Liver (tissue), 9 donors: ENCODE measurements around the gene TTC39C. TPM values are rescaled to one million over a fixed set of nuclear protein-coding genes. Genes with fewer than 3 reads are reported as not detected.

ENCODE experiments used
- DNase-seq: peaks from one replicate; pipeline ENCODE4 v3.0.0-alpha.2; 2017; ENCODE audit warnings: low spot score
- H3K27ac ChIP-seq, 2 donors: one replicate each; pipeline ENCODE4 v1.7.0; 2013; ENCODE audit warnings: inconsistent platforms in 2 of 2, low read length in 2 of 2, control low read depth in 1 of 2, low read depth in 1 of 2, mild to moderate bottlenecking in 1 of 2
- H3K27me3 ChIP-seq, 4 donors: one replicate each; pipeline versions ENCODE4 v1.6.1 to v1.7.0; 2013; ENCODE audit warnings: low read length in 3 of 4, inconsistent platforms in 1 of 4, mild to moderate bottlenecking in 1 of 4, moderate library complexity in 1 of 4; ENCODE audit not compliant: control insufficient read depth in 4 of 4, insufficient read depth in 4 of 4
- H3K36me3 ChIP-seq, 4 donors: one replicate each; pipeline versions ENCODE4 v1.6.1 to v1.7.0; 2013; ENCODE audit warnings: low read length in 3 of 4, mild to moderate bottlenecking in 3 of 4, low read depth in 1 of 4, moderate library complexity in 1 of 4; ENCODE audit not compliant: control insufficient read depth in 4 of 4, insufficient read depth in 3 of 4
- H3K4me1 ChIP-seq, 4 donors: one replicate each; pipeline versions ENCODE4 v1.6.1 to v1.7.0; 2013; ENCODE audit warnings: low read length in 3 of 4, mild to moderate bottlenecking in 3 of 4, moderate library complexity in 1 of 4; ENCODE audit not compliant: control insufficient read depth in 4 of 4, insufficient read depth in 4 of 4
- H3K4me3 ChIP-seq, 3 donors: one replicate each; pipeline versions ENCODE4 v1.6.1 to v1.7.0; 2013; ENCODE audit warnings: low read length in 3 of 3, control low read depth in 1 of 3, low read depth in 1 of 3, mild to moderate bottlenecking in 1 of 3
- H3K9ac ChIP-seq, 2 donors: one replicate each; pipeline ENCODE4 v1.7.0; 2013; ENCODE audit warnings: low read length in 2 of 2, mild to moderate bottlenecking in 2 of 2, moderate library complexity in 2 of 2, control low read depth in 1 of 2, low read depth in 1 of 2
- H3K9me3 ChIP-seq, 4 donors: one replicate each; pipeline versions ENCODE4 v1.6.1 to v1.7.0; 2013; ENCODE audit warnings: low read length in 3 of 4; ENCODE audit not compliant: control insufficient read depth in 4 of 4
- ATF3 ChIP-seq: IDR thresholded peaks from 2 replicates; pipeline ENCODE4 v1.6.1; 2016; ENCODE audit warnings: antibody characterized with exemption
- CTCF ChIP-seq: fragments of 150-350 bp; IDR thresholded peaks from 2 replicates; pipeline ENCODE4 v1.5.1; 2017; ENCODE audit warnings: improper control_type of control experiment, low read depth, low read length; ENCODE audit not compliant: missing input control
- EGR1 ChIP-seq, 2 donors: IDR thresholded peaks; 2 replicates each; pipeline ENCODE4 v1.6.1; 2016 to 2018; ENCODE audit warnings: antibody characterized with exemption in 2 of 2, low read depth in 2 of 2
- FOXA1 ChIP-seq: IDR thresholded peaks from 2 replicates; pipeline ENCODE4 v1.6.1; 2016; ENCODE audit warnings: antibody characterized with exemption
- FOXA2 ChIP-seq: IDR thresholded peaks from 2 replicates; pipeline ENCODE4 v1.6.1; 2016; ENCODE audit warnings: antibody characterized with exemption
- GABPA ChIP-seq, 2 donors: IDR thresholded peaks in 1 of 2; conservative IDR thresholded peaks in 1 of 2; 2 replicates each; pipeline ENCODE4 v1.6.1; 2016; ENCODE audit warnings: antibody characterized with exemption in 2 of 2, mild to moderate bottlenecking in 1 of 2, moderate library complexity in 1 of 2
- HNF4A ChIP-seq, 2 donors: conservative IDR thresholded peaks; 2 replicates each; pipeline ENCODE4 v1.6.1; 2016; ENCODE audit warnings: antibody characterized with exemption in 2 of 2, mild to moderate bottlenecking in 2 of 2
- HNF4G ChIP-seq: IDR thresholded peaks from 2 replicates; pipeline ENCODE4 v1.6.1; 2016; ENCODE audit warnings: antibody characterized with exemption
- JUND ChIP-seq, 2 donors: IDR thresholded peaks; 2 replicates each; pipeline ENCODE4 v1.6.1; 2016; ENCODE audit warnings: antibody characterized with exemption in 2 of 2
- MAX ChIP-seq: IDR thresholded peaks from 2 replicates; pipeline ENCODE4 v1.6.1; 2016; ENCODE audit warnings: antibody characterized with exemption
- NR2F2 ChIP-seq: IDR thresholded peaks from 2 replicates; pipeline ENCODE4 v1.6.1; 2016; ENCODE audit warnings: antibody characterized with exemption
- RAD21 ChIP-seq, 2 donors: IDR thresholded peaks; 2 replicates each; pipeline ENCODE4 v1.6.1; 2016; ENCODE audit warnings: antibody characterized with exemption in 2 of 2, mild to moderate bottlenecking in 2 of 2
- REST ChIP-seq: IDR thresholded peaks from 2 replicates; pipeline ENCODE4 v1.6.1; 2016; ENCODE audit warnings: antibody characterized with exemption, mild to moderate bottlenecking
- RXRA ChIP-seq, 2 donors: IDR thresholded peaks; 2 replicates each; pipeline ENCODE4 v1.6.1; 2017 to 2018; ENCODE audit warnings: antibody characterized with exemption in 2 of 2, mild to moderate bottlenecking in 1 of 2
- SP1 ChIP-seq: IDR thresholded peaks from 2 replicates; pipeline ENCODE4 v1.6.1; 2018; ENCODE audit warnings: antibody characterized with exemption, mild to moderate bottlenecking
- TAF1 ChIP-seq: conservative IDR thresholded peaks from 2 replicates; pipeline ENCODE4 v1.6.1; 2016; ENCODE audit warnings: antibody characterized with exemption, mild to moderate bottlenecking
- YY1 ChIP-seq: IDR thresholded peaks from 2 replicates; pipeline ENCODE4 v1.6.1; 2016; ENCODE audit warnings: antibody characterized with exemption, mild to moderate bottlenecking
- WGBS: extraction: QIAGEN DNeasy Blood & Tissue Kit; methylation state at CpG from one replicate; pipeline ENCODE4 v1.1.7; 2013; 5-methylcytosine and 5-hydroxymethylcytosine counted together
- polyA plus RNA-seq, 2 donors: library from polyadenylated mRNA; stranded (reverse) in 1 of 2; unstranded in 1 of 2; fragments of 200-250 nt in 1 of 2; fragments of >200 nt in 1 of 2; fragmentation: Nextera tagmentation in 1 of 2; extraction: Ambion mirVana in 1 of 2; gene quantifications; one replicate each; pipeline versions ENCODE4 v1.2.1 to v1.2.3, GENCODE V29; 2013 to 2015
- total RNA-seq, 2 donors: library from RNA; depleted of rRNA; stranded (reverse); fragments of >200 nt; gene quantifications; one replicate each; pipeline ENCODE4 v1.2.3, GENCODE V29; 2014
- donor health status: healthy.
- donor health status: healthy.
- donor health status: healthy.
- donor health status: healthy.
- donor health status: healthy.

The TTC39C gene
- total and polyA plus RNA-seq, 4 donors = 22.8 to 55.1 (median 38.6) TPM

GRCh38 chr18:24104486-24104885 lies 89.9 kb downstream of the TTC39C start:
- WGBS = 89% methylated on average over 4 of the region's 4 CpGs
- Histone ChIP-seq H3K27ac (no peak overlapping the region), H3K36me3 (peaks cover 0 to 2% (median 0%) of the 10 kb centered on the region in 4 donors), H3K4me1 (peaks cover 0 to 3% (median 0%) of the 10 kb centered on the region in 4 donors), H3K9ac (no peak overlapping the region), H3K9me3 (no peaks in the 10 kb centered on the region), H3K27me3 (no peaks in the 10 kb centered on the region), H3K4me3 (no peak overlapping the region)
- TF ChIP-seq MAX (no peak), YY1 (no peak), ATF3 (no peak), SP1 (no peak), CTCF (no peak), FOXA2 (no peak), HNF4A (conservative IDR thresholded peaks at IDR 0.05) (no peak), HNF4G (no peak), RXRA (IDR thresholded peaks at IDR 0.05) (no peak), TAF1 (no peak), REST (no peak), FOXA1 (no peak)
- DNase-seq = no peak

- Histone ChIP-seq H3K4me3 (no peak overlapping the region), H3K27ac (no peak overlapping the region), H3K4me1 (peaks cover 2 to 12% (median 6%) of the 10 kb centered on the region in 4 donors), H3K9ac (no peak overlapping the region), H3K36me3 (no peaks in the 10 kb centered on the region), H3K27me3 (no peaks in the 10 kb centered on the region), H3K9me3 (no peaks in the 10 kb centered on the region)
- 51% methylated on average over 1 of the region's 1 CpG for WGBS
- no peak for TF ChIP-seq ATF3
- TF ChIP-seq GABPA (IDR thresholded peaks at IDR 0.05 in 1 of 2, conservative IDR thresholded peaks at IDR 0.05 in 1 of 2) = no peak
- TF ChIP-seq FOXA1 = no peak
- no peak for TF ChIP-seq JUND (IDR thresholded peaks at IDR 0.05)
- no peak for TF ChIP-seq RAD21 (IDR thresholded peaks at IDR 0.05)
- peak; percentile 15 for TF ChIP-seq YY1
- no peak for TF ChIP-seq NR2F2
- TF ChIP-seq REST = no peak
- no peak for TF ChIP-seq EGR1 (IDR thresholded peaks at IDR 0.05; ENCODE audit: low read depth in 2 of 2)
- no peak for TF ChIP-seq SP1
- TF ChIP-seq RXRA (IDR thresholded peaks at IDR 0.05) = peak in 1 of 2 donors; percentile 21
- peak in 1 of 2 donors; percentile 21 for TF ChIP-seq HNF4A (conservative IDR thresholded peaks at IDR 0.05)
- no peak for DNase-seq
Measured at GRCh38 chr18:24108641-24109040, 94.1 kb downstream of the TTC39C start.
